HTERT RPE-1 (cell line): Measurements from ENCODE around the gene BORCS5.
"Not testable (repeated sequence)": the region's sequence is repeated elsewhere in the genome, so short reads cannot be mapped to it uniquely, and the experiment has no call there.

Experiments used
- in situ Hi-C: fragments of 300-500 bp; cut with MboI; formaldehyde crosslinking; loops from 4 replicates; pipeline ENCODE4 v1.14.3; 2020; ENCODE audit warnings: low sequenced_read_pairs

The BORCS5 gene

DNA sequence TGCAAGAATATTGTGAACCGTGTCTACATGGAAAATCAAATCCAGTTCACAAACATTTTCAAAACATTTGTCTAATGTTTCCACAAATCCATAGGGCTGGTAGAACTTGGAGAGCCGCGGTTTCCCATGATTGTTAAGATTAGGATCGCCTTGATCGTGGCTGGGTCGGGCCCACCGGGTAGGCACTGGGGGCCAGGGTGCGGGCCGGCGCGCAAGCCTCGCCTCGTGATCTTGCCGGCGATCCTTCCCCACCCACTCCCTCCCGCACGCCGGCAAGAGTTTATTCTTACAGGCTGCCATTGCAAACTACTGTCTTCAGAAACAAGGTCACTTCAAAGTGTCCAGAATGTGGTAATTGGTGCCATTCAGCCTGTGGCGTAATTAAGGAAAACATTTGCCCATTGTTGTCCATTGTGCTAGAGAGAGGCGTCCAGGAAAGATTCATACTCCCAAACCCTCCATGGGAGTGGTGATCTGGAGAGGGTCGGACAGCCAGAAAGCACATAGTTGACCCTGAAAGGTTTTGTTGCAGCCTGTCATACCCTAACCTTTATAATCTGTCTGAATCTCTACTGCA lies 95.5 kb downstream of the BORCS5 start:
- in situ Hi-C loops, result no loop called here

DNA sequence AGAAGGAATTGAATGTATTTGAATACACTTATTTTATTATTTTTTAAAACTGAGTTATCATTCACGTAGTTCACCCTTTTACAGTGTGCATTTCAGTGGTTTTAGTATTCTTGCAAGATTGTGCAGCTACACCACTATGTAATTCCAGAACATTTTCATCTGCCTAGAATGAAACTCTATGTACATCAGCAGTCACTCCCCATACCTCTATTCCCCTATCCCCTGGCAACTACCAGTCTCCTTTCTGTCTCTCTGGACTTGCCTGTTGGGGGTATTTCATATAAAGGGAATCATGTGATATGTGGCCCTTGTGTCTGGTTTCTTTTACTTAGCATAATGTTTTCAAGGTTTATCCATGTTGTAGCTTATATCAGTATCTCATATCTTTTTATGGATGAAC lies 96.8 kb downstream of the BORCS5 start:
- in situ Hi-C loops, result no loop called here

DNA sequence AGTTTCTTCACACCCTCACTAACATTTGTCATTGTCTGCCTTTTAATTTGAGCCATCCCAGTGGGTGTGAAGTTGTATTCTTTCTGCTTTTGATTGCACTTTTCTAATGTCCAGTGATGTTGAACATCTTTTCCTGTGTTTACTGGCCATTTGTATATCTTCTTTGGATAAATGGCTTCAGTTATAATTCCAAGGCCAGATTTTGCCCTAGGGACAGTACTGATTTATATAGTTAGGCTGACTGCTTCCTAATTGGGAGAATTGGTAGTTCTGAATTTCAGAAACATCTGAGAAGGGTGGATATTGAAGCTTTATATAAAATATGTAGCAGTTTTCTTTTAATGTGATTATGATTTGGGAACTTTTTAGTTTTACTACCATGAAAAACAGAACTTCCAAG lies 97.4 kb downstream of the BORCS5 start:
- in situ Hi-C loops, result no loop called here

DNA sequence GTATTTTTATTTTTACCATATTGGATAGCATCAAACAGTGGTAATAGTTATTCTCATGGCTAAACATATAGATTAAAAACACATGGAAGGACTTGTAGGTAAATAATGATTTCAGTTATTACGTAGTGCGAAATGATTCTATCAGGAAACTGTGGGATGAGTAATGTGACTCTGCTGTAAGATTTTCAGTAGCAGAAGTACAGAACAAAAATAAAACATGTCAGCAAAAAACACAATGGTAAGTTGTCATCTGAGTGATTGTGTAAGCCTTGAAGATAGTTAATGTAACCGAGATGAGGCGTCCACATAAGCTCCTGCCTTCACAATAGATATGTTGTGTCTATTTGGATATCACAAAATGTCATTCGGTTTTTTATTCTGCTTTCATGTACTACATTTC lies 99.8 kb downstream of the BORCS5 start:
- in situ Hi-C loops, result no loop called here

DNA sequence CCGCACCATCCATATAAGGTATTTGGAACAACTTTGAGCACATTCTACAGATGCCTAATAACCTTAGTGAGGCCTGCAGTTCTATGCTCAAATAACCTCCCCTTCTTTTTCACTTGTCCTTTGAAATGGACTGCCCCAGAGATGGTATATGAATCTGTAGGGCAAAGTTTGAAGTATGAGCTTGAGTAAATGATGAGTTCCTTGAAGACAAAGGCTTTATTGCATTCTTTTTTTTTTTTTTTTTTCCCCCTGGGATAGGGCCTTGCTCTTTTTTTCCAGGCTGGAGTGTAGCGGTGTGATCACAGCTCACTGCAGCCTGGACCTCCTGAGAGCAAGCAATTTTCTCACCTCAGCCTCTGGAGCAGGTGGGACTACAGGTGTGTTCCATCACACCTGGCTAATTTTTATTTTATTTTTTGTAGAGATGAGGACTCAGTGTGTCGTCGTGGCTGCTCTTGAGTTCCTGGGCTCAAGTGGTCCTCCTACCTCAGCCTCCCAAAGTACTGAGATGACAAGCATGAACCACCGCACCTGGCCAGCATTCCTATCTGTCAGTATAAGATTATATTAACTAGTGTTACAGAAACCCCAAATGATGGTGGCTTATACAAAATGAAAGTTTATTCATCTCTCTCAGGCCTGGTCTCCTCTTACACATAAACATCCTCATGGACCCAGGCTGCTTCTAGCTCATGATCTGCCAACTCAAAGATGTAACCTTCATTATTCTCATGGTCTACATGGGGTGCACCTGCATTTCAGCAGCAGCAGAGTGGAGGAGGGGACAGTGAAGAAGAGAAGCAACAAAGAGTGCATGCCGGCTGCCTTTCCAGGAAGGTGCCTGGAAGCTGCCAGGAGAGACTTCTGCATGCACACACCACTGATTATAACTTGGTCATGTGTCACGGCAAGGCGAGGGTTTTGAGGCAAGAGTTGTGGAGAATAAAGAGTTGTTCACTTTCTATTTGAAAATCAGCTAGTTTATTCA lies 104.4 kb downstream of the BORCS5 start:
- in situ Hi-C loops, result no loop called here

DNA sequence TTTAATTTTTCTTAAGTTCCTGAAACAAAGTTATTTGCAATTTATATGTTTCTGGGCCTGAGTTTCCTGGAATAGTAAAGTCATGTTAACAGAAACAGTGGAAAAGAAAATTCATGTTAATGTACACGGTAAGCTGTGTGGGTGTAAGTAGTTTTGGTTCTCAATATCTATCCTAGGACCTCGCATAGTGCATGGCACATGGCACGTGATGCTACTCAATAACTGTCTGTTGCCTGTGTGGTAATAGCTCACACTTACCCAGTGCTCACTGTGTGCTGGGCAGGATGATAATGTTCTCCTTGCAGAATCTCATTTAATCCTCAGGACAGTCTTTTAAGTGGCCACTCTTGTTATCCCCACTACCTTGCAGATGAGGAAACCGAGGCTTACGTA lies 105.0 kb downstream of the BORCS5 start:
- in situ Hi-C loops, result no loop called here

DNA sequence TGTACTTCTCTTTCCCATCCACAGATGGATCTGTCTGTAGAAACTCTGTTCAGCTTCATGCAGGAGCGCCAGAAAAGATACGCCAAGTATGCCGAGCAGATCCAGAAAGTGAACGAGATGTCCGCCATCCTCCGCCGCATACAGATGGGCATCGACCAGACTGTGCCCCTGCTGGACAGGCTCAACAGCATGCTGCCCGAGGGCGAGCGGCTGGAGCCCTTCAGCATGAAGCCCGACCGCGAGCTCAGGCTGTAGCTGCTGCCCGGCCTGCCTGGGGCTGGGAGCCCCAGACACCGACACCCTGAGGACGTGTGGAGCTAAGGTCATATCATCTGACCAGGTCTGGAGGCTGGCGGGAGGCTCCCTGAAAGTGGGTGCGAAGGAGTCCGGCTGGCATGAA lies 108.6 kb downstream of the BORCS5 start:
- in situ Hi-C loops, result no loop called here

DNA sequence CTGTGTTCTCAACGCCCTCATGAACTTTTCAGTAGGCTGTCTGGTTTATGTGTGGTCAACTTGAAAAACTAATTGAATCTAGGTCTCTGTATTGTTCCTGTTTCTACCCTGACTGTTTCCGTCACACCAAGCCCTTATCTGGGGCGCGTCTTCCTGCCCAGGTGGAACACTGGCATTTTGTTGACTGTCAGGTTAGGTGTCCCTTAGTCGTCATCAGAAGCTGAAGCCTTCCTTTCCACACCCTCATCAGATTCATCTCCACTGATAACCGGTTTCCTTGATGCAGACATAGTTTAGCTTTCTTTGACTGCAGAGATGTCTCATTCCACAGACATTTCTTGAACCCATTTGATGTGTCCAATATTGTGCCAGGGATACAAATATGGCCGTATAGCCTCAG lies 109.3 kb downstream of the BORCS5 start:
- in situ Hi-C loops, result no loop called here

DNA sequence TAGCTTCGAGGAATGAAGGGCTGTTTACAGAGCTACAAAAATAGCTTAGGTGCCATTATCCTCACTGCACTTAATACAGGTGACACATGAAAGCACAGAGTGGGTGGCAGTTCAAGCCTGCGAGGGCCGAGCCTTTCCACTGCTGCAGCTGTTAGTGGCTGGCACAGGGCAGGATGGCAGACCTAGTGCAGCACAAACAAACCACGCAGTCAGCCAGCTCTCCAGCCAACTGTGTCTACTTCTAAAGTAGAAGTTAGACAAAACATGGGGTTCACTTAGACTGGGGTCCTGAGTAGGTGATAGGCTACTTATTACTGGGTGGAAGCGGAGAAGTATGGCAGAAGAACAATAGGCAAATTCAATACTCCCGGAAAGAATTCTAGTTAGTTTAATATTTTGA lies 110.4 kb downstream of the BORCS5 start:
- in situ Hi-C loops, result no loop called here

DNA sequence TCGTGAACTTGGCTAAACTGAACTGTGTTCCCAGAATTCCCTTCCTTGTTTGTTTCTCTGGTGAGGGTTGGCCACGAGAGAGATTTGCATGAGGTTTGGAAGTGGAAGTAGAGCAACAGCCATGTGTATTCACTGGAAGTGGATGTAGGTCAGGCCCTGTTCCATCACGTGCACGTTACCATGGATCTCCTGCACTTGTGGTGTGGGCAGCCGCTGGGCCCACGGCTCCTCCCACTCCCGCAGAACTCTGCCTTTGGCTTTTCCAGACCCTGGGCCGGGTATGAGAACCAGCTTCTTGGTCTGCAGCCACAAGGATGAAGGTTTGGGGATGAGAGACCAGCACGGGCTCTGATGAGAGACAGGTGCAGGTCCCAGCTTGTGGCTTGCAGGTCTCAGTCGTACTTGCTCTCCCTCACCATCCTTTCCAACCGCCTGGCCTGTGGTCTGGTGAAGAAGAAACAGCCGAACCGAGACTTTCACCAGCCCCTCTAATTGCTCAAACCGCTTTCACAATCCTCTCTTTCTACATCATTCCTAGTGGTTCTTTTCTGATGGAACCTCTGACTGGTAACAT lies 110.9 kb downstream of the BORCS5 start:
- in situ Hi-C loops, result no loop called here

DNA sequence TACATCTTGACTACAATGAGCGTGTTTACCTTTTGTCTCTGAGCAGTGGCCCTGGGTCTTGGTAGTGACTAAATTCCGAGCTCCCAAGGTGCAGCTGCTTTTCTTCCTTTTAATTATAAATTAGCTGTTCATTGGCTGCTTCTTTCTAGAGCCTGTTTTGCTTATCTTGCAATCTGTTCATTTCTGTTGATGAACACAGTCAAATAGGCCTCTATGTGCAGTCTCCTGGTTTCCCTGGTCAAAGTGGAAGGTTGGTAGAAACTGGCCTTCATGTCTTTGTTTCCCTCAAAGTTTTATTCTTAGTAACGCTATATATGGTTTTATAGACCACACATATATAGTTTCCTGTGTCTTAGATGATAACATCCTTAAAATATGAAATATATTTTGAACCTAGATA lies 111.7 kb downstream of the BORCS5 start:
- in situ Hi-C loops, result no loop called here

DNA sequence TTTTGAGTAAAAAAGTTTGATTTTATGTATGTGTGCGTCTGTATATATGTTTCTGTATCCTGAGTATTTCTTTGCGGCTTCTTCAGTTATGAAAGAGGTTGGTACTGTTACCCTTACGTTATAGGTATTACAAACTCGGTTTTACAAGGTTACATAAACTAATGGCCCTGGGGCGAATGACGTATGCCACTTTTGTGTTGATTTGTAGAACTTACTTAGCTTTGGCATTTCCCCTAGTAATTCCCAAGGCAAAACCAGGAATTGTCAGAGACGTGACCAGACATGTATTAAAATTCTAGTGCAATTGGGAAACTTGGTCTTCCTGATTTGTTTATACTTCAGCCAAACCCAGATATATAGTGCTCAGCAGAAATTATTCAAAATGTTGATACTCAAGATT lies 112.5 kb downstream of the BORCS5 start:
- in situ Hi-C loops, result no loop called here

DNA sequence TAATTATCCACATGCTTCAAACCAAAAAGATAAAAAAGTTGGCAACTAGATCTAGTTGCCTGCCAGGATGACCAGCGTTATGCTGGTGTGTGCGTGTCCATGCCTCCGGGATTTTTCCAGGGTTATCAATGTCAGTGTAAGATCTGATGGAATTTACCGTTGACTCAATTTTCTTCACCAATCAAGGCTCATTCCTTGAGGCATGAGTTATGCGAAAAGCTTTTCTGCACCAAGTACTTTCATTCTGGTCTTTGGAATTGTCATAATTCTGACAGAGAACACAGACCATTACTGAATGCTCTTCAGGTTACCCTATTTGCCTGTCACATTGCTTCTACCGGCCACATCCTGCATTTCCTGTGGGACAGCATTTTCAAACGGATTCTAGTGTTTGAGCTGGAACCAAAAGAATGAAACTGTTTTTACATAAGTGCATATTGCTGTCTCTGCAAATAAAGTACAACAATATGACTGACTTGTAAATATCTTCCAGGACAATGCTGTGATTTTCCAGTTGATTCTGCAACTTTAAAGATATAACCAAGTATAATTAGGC lies 114.0 kb downstream of the BORCS5 start:
- in situ Hi-C loops, result no loop called here

DNA sequence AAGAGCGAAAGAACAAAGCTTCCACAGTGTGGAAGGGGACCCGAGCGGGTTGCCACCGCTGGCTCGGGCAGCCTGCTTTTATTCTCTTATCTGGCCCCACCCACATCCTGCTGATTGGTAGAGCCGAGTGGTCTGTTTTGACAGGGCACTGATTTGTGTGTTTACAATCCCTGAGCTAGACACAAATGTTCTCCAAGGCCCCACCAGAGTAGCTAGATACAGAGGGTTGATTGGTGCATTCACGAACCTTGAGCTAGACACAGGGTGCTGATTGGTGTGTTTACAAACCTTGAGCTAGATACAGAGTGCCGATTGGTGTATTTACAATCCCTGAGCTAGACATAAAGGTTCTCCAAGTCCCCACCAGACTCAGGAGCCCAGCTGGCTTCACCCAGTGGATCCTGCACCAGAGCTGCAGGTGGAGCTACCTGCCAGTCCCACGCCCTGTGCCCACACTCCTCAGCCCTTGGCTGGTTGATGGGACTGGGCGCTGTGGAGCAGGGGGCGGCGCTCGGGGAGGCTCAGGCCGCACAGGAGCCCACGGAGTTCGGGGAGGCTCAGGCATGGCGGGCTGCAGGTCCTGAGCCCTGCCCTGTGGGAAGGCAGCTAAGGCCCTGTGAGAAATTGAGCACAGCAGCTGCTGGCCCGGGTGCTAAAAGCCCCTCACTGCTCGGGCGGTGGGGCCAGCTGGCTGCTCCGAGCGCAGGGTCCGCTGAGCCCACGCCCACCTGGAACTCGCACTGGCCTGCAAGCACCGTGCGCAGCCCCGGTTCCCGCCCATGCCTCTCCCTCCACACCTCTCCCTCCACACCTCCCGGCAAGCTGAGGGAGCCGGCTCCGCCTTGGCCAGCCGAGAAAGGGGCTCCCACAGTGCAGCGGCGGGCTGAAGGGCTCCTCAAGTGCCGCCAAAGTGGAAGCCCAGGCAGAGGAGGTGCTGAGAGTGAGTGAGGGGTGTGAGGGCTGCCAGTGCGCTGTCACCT lies 115.4 kb downstream of the BORCS5 start:
- in situ Hi-C loops, result not testable (repeated sequence)

DNA sequence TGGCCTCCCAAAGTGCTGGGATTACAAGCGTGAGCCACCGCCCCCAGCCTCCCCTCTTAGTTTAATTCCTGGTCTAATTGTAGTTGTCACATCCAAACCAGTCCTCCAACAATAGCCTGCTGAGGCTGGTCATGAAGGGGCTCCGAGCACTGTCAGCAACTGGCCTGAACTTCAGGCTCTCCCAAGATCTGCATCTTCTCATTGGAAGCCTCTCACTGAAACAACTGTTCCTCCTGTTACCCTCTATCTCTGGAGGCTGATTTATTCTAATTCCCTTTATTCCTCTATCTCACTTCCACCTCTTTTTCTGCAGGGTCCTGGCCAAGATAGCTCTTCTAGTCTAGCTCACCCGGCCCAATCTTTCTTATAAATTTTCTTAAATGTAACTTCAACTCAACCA lies 116.3 kb downstream of the BORCS5 start:
- in situ Hi-C loops, result no loop called here

DNA sequence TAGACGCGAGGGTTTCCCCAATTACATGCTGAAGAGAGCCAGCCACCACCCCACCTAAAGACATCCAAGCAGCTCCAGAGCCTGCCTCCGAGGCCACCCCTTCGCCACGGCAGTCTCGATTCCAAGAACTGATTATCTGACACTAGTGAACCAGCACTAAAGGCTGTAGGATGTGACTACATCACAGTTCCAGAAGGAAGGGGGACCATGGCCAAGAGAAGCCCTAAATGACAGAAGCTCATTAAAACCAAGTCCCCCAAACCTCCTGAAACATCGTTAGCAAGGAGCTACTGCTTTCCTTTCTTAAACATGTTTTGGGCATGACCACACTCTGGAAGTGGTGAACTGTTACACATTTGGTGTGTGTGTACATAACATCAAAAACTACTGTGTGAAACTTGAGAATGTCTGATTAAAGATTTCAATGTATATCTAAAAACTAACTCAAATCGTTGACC lies 117.6 kb downstream of the BORCS5 start:
- in situ Hi-C loops, result no loop called here

DNA sequence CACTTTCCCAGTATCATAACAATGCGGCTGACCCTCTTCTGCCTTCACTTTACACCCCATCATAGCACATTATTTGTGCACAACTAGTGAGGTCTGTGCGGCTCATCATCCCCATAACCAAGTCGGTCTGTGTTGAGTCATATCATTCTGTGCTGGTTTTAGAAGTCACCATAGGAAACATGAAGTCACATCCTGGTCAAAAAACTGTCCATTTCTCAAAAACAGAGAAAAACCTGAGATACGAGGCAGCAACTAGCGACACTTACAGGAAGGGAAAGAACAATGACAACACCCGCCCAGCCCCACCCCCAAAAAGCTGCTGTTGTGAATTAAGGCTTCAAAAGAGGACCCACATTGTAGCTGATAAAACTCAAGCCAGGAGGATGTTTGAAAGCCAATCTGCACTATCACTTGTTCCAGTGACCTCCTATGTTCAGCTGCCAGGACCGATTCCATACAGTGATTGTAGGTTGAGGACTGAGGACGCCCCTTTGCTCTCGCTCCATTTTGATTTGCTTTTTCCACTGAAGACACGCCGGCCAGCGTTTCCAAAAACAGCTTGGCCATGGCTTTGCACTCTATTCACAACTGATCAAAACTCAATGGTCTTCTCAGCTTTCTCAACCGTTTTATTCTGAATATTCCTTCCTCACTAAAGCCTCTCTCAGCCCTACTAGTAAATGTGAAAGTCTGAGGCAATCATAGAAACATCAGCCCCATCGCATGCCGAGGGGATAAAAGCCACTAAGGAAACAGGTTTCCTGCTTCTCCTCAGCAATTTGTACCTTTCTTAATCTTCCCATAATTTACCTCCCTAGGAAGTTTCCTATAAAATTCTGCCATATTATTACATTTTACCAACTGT lies 118.3 kb downstream of the BORCS5 start:
- in situ Hi-C loops, result no loop called here

DNA sequence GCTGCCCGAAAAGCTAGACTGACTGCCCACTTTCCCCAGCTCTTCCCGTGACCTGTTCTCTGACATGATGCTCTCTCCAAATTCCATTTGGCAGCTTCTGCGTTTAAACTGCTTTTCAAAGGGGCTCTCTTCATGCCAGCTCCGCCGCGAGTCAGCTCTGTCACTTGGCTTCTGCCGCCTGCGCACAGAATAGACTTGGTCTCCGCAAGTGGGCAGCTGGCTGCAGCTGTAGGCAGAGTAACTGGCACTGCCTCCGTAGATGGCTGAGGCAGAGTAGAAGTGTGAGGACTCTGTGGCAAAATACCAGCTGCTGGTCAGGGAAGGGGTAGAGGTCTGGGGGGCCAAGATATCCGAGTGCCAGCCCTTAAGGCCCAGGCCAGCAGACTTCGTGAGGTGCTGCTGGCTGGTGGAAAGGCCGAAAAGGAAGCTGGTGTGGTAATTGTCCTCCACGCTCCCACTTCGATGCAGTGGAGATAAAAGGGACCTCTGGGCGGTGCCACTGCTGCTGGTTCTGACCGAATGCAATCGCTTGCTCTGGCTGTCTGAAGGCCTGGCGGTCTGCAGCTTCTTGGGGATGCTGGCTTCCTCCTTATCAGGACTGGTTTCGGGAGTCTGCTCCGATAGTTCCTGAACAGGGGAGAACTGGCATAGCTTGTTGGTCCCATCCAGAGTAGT lies 120.1 kb downstream of the BORCS5 start:
- in situ Hi-C loops, result no loop called here

DNA sequence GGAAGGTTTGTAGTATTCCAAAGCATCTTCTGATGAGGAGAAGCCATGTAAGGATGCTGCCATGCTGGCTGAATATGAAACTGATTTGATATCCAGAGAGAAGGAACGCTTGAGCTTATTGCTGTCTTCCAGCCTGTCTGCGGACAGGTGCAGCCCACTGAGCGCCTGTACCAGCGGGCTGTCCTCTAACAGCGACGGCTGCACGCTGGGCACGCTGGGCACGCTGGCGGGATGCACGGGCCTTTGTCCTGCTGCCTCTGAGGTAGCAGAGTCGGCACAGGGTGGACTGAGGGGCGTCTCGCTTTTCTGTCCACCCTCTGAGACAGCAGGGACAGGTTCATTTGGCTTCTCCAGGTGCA lies 120.6 kb downstream of the BORCS5 start:
- in situ Hi-C loops, result no loop called here
